HCEC 1CT (cell line): ENCODE data around the gene CCSER2.
"Not testable (repeated sequence)": the region's sequence is repeated elsewhere in the genome, so short reads cannot be mapped to it uniquely, and the experiment has no call there.

Source experiments
- DNase-seq: peaks from one replicate; pipeline ENCODE4 v3.0.0-alpha.2; 2017

The CCSER2 gene

DNA sequence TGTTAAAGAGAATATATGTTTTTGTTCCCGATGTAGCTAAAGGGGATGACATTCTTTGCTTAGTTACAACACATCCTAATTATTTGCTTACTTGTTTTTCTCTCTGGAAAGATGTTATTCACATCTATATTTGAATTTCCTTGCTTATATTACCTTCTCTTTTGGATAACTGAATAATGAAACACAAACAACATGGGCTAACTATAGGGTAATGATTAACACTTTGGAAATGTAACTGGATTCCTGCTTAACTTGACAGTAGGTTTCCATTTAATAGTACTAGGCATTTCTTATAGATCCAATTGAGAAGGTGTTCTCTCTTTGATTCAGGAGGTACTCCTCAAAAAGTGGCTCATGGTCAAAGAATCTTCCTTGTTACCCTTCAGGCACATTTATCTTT, 141.1 kb downstream of the CCSER2 start:
- peak; percentile 20 for DNase-seq

DNA sequence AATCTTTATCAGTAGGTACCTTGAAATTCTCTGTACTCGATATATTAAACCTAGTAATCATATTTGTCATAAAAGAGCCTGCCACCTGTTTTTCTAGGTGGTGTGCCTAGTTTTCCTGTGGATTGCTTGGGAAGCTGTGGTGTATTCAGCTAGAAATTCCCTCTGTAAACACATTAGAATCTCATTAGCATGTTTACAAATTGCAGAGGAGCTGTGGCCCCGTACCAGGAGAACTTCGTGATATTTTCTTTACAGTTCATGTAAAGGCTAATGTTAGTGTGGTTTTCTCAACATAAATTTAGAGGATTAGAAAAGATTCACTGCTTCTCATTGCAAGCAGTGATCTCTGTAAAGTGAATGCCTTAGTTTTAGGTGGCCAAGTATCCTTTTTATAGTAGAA, 144.7 kb downstream of the CCSER2 start:
- no peak for DNase-seq

DNA sequence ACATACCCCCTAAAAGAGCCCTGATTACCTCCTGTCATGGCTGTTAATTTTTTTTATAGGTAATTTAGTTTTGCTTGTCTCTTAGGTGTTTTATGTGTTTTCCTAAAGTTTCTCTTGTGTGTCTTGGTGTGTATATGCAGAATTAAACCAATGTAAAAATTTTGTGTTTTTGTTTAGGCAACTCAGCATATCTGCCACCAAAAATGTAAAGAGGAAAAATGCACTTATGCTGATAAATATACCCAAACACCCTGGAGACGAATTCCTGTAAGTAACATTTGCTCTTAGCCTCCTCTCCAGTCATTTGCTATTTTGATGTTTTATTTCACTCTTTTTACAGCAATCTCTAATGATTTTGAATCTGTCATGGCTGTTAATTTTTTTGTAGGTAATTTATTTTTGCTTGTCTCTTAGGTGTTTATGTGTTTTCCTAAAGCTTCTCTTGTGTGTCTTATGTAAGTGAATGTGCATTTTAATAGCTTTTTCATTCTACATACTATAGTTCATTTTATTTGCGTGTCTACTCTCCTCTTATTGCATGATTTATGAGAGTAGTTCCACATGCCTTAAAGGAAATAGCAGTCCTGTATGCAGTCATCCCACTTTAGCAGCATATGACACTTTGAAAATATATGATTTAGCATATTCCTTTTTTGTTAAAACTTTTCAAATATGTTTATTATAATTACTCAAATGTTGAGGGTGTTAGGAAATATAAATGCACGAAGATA, 149.2 kb downstream of the CCSER2 start:
- no peak for DNase-seq

DNA sequence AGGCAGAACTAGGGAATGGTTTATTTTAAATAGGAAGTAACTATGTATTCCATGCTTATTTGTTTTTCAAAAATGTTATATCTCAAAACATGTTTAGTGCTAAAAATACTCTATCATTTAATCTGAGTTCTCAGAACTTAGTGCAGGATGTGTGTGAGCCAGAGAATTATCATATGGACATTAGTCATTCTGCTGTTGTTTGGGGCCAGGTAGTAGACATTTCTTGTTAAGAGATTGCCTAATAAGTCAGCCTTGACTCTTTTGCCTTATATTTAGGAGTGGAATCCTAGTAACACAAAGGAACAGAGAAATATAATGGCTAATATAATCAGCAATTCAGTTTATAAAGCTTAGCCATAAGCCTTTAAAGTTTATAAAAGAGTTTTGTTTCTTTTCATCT, 149.8 kb downstream of the CCSER2 start:
- peak; percentile 44 for DNase-seq

DNA sequence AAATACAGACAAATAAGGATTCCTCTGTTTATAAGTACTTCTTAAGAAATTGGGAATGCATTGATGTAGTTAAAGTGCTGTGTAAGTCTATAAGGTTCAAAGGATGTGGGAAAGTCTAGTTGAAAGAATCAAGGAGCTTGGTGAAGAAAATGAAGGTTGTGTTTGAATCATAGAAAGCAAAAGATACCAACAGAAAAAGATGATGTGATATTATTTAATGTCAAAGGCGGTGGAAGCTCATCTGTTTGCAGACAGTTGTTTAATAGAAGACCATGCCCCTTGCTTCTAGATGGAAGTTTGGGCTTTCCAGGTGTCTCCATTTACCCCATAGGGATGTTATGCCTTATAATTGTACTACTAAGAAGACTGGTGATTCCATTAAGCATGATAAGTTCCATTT, 150.3 kb downstream of the CCSER2 start:
- DNase-seq: no peak

DNA sequence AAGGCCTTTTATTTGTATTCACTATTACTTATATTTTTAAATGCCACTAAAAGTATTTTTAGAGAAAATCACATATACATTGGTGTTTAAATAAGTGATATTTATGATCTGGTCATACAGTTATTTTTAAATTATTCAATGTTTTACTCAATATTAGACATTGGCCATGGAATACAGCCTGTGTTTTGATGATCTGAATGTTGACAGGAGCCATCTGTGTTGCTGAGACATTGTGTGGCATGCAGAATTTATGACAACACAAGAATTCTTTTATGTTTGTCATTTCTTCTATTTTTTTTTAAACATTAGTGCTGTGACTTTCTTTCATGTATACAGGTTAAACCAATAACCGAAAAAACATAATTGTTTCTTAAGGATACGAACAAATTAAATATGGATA, 156.2 kb downstream of the CCSER2 start:
- no peak for DNase-seq

DNA sequence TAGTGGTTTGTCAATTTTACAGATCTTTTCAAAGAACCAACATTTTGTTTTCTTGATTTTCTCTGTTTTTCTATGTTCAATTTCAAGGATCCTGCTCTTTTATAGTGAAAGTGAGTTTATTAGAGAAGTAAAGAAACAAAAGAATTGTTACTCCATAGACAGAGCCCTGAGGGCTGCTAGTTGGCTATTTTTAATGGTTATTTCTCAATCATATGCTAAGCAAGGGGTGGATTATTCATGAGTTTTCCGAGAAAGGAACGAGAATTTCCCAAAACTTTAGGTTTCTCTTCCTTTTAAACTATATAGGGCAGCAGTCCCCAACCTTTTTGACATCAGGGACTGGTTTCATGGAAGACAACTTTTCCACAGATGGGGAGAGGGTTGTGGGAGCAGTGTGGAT, 165.0 kb downstream of the CCSER2 start:
- DNase-seq: no peak

DNA sequence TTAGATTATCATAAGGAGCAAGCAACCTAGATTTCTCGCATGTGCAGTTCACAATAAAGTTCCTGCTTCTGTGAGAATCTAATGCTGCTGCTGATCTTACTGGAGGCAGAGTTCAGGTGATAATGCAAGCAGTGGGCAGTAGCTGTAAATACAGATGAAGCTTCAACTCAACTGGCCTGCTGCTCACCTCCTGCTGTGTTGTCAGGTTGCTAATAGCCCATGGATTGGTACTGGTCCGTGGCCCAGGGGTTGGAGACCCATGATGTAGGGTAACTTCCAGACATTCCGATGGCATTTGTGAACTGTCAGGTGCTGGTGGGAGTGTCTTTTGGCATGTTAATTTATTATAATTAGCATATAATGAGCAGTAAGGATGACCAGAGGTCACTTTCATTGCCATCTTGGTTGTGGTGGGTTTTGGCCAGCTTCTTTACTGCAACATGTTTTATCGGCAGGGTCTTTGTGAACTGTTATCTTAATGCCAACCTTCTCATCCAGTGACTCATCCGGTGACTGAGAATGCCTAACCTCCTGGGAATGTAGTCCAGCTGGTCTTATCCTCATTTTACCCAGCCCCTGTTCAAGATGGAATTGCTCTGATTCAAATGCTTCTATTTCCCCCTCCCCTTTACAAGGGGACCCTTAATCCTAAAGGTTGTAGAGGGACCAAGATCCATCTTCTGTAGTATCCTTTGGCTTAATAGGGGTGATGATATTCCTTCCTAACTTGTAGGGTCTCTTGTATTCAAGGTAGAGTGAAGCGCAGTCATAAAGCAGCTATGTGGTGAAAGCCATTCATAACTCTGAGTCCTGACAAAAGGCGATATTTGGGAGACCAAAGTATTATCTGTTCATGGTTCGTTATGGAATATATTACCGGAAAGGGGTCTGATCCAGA, 165.8 kb downstream of the CCSER2 start:
- peak; percentile 68 for DNase-seq

DNA sequence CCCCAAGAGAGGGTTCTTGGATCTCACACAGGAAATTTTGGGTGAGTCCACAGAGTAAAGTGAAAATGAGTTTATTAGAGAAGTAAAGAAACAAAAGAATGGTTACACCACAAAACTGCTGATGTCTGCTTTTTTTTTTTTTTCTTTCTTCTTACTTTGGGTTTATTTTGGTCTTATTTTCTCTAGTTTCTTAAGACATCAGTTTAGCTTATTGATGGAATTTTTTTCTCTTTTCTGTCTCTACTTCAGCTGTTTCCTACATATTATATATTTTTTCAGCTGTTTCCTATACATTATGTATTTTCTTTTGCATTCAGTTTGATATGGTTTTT, 166.4 kb downstream of the CCSER2 start:
- DNase-seq: no peak

DNA sequence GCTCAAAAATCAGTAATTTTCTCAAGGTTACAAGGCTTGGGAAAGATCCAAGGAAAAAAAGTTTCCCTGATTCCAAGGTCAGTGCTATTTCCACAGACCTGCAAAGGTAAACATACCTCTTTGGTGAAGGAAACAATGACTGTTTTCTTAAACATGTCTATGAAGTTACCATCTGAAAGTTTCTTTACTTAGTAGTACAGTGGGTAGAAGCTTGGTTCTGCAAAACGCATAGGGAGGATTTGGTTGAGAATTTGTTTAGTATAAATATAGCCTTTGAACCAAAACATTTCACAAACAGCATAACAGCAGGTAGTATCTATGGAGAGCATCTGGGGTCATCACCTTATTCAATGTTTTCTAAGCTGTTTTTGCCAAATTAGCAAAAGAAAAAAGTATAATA, 169.6 kb downstream of the CCSER2 start:
- DNase-seq: no peak

DNA sequence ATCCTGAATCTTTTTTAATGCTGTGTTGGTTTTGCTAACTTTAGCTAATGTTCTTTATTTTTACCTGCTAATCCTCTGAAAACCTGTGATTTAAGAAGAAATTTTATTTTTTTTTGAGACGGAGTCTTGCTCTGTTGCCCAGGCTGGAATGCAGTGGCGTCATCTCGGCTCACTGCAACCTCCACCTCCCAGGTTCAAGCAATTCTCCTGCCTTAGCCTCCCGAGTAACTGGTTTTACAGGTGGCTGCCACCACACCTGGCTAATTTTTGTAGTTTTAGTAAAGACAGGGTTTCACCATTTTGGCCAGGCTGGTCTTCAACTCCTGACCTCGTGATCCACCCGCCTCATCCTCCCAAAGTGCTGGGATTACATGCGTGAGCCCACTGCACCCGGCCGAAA, 170.7 kb downstream of the CCSER2 start:
- DNase-seq: not testable (repeated sequence)

DNA sequence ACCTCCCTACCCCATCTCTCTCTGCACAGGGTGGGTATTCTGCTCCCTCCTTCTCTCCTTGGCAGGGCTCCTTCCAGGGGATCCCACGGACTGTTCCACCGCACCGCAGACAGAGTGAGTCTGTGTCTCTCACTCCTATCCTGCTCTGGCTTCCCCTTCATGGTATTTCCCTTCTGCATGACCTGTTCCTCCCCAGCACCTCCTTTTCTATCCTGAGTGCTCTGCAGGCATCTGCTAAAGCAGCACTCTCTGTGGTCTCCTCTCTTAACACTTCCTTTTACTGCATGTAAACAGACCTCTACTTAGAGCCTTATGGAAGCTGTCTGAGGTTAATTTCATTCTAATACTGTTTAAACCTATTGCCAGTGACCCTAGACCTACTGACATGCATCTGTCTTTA, 171.5 kb downstream of the CCSER2 start:
- DNase-seq: no peak

DNA sequence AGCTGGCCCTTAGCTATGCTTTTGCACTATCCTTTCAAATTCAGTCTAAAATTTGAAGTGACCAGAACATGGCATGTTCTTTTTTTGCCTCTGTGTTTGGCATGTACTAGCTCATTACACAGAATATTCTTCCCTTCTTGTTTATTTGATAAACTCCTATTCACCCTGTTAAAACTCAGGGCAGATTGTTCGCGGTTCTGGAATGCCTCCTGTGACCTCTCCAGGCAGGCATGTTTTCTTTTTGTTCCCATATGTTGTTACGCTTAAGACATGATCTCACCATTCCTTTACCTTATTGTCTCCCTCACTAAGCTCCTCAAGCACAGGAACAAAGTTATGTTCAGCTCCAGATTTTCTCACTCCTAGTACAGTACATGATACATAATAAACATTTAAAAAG, 181.7 kb downstream of the CCSER2 start:
- DNase-seq: peak; percentile 67

DNA sequence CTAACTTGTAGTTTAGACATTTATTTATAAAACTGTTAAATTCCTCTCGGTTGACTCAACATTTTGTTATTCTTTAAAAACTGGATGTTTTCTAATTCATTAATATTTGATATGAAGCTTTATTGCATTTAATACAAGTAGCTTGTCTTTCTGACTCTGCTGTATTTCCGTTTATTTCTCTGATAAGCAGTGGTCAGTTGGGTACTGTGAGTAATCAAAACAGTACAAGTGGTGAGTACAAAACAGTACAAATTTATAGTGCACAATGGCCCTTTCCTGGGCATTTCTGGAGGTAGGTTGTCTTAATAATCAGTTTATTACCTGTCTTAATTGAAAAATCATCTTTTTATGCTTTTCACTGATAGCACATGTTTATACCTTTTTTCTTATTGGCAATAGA, 182.7 kb downstream of the CCSER2 start:
- no peak for DNase-seq

DNA sequence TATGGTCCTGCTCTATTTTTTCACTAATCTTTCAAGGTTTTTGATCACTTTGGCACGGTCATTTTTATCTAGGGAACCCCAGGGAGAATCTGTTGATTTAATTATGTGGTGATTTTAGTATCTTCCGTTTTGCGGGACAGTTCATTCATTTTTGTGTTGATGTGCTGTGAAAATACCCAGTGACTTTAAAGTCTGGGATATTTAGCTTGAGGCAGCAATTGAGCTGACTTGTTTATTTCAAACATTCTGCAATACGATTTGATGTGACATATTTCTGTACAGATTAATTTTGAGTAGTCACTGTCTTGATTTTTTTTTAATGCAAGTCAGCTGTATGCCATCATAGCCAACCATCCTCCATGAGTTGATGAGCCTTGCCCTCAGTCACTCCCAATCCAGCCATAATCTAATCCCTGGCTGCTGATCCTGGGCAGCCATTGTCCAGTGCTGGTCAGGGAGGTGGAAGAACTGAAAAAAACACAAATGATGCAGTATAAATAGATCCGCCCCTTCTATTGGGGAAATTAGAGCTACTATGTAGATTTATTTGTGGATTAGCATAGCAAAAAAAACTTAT, 183.4 kb downstream of the CCSER2 start:
- no peak for DNase-seq

DNA sequence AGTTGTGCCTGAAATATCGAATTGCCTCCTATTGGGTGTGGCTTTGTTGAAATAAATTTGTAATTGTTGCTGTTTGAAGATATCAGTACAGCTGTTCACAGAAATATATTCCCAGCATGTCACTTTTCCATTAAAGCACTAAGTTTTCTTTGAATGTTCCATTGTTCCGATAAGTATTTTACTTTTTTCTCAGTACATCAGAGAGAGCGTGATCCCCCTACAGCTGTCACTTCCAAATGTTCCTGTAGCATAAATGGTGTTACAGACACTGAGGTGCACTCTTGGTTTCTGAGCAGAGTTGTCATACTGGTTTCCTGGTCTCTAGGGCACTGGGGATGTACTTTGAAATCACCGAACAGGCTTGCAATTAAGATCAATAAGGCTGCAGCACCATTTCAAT, 189.2 kb downstream of the CCSER2 start:
- DNase-seq: no peak

DNA sequence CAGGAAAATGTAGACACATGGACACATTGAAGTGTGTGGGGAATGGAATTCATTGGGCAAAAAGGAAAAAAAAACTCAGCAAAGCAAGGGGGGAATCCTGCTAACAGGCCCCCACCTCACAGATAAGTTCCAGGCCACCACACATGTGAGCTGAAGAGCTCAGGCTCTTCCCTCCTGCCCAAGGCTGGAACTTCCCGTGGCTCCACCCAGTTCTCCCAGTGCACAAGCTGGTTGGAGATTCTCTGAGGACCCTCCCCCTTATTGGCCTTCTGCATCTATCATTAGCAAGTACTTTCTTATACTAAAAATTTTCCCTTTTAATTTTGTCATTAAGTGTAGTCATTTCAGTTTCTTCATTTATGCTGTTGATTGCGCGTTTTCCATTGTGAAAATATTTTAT, 190.8 kb downstream of the CCSER2 start:
- no peak for DNase-seq

DNA sequence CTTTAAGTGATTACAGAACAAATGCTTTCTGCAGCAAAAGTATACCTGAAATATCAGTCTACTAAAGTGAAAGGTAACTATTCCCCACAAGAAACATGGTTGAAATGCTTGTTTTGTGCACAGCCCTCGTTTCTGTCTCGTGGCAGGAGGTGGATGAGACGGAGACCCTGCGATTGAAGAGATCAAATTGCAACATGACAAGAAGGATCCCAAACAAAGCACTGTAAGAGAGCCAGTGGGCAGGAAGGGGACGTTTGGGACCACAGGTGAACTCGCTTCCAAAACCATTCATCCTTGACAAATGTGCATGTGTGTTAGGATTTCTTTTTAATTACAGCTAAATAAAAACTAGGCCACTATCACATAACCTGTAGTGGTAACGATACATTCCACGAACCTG, 192.6 kb downstream of the CCSER2 start:
- DNase-seq: no peak

DNA sequence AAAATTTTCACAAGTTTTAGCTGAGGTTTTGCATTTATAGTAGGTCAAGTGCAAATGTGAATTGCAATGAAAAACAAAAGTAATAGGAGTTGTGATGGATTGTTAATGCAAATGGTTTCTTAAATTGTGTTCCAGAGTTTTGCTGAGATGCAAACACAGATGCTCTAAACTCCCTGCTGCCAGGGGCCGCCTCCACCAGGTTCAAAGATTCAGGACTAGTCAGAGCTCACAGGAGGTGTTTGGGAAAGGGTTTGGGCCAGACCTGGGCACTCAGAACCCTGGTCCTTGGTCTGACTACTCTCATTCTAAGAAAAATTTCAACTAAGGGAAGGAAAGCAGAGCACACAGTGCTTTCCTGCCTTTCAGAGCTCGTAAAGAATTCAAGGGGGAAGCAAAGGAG, 193.1 kb downstream of the CCSER2 start:
- no peak for DNase-seq

DNA sequence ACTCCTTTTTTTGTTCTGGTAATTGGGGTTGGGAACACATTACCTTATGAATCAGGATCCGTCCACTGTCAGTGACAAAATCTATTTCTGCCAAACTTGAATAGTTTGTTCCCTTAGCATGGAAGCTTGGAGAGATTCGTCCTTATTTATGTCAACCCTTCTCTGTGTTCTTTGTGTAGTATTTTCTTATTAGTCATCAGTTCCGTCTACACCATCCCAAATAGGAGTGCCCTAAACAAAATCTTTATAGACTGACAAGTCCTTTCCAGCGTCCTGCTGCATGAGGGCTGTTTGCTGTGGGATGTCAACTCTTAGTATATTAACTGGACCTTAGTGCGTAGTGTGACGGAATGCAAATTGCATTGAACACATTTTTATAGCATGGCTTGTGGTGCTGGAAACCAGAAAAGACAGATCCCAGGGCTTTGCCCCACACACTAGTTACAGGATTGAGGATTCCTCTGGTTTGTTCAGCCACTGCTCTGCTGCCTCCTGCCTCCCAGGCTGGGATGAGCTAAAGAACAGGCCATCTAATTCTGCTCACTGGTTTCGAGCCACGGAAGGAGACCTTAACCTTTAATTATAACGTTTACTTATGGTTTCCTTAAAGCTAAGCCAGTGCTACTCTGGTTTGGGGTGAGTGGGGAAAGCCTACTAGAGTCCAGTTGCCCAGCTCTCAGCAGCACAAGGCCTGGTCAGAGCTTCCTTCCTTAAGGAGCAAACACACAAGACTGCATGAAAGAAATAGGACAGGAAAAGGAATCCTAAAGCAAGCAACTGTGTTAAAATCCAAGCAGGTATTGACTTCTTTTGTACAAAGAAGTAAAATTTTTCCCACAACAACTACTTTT, 194.4 kb downstream of the CCSER2 start:
- peak; percentile 6 for DNase-seq

DNA sequence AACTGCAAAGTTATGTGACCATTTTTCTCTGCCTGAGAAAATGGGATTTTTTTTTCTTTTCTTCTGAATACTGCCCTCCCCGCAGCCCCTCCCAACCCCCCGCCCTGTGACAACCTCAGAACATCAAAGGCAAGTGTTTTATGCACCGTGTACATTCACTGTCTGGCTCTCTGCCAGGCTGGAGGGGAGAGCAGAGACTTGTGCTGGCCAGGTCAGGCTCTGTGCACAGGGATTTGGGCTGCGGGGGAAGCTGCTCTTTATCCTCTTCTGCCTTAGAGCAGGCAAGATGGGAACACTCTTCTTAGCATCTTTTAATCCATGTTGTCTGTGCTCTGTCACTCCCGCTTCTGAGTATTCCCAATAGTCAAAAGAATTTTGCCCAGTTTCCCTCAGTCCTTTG, 195.1 kb downstream of the CCSER2 start:
- no peak for DNase-seq

DNA sequence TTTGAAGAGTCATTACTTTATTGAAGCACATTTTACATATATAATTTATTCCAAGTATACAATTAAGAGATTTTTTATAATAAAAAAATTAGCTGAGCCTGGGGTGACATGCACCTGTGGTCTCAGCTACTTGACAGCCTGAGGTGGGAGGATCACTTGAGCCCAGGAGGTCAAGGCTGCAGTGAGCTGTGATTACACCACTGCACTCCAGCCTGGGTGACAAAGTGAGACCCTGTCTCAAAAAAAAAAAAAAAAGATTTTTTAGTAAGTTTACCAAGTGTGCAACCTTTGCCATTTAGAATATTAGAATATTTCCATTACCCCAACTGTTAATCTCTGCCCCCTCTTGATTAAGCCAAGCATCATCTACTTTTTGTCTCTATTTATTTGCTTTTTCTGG, 196.0 kb downstream of the CCSER2 start:
- DNase-seq: no peak

DNA sequence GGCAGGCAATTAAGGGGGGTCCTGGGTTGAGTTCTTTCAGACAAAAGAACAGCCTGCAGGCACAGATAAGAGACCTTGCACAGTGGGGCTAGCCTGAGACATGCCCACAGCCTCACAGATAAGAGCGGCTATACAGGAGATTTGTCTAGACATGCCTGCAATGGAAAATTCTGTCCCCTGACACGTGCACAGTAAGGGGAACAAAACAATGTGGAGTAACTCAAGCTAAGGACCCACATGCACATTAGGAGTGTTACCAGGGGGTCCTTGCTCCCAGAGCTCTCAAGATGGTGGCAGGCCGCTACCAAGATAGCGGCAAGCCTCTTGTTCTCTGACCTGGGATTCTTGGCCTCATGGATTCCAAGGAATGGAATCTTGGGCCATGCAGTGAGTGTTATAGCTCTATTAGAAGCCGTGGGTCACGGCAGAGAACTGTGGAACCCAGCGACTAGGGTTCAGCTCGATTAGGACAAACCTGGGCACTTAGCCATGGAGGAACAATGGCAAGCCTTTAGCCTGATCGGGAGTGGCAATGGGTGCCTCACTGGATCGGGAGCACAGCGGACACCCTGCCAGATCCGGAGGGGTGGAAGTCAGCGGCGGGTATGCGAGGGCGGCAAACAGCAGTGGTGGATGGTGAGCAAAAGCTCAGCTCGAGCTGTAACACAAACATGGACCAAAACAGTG, 196.9 kb downstream of the CCSER2 start:
- DNase-seq: no peak
